GM12878 (cell line): ENCODE data around the gene ZNF276. TPM values are rescaled to one million over a fixed set of nuclear protein-coding genes. Genes with fewer than 3 reads are reported as not detected.

Source experiments
- ATF2 ChIP-seq: IDR thresholded peaks from 2 replicates; pipeline ENCODE4 v1.6.1; 2012; ENCODE audit warnings: low read length, inconsistent platforms
- CHD1 ChIP-seq: IDR thresholded peaks from 2 replicates; pipeline ENCODE4 v1.6.1; 2012; ENCODE audit warnings: low read depth, low read length, improper control_type of control experiment
- CHD2 ChIP-seq: IDR thresholded peaks from 2 replicates; pipeline ENCODE4 v1.6.1; 2011; ENCODE audit warnings: low read depth, low read length, improper control_type of control experiment, borderline replicate concordance
- DPF2 ChIP-seq: fragments of 450-650 bp; IDR thresholded peaks from 2 replicates; pipeline ENCODE4 v1.6.1; 2017; ENCODE audit warnings: mild to moderate bottlenecking
- EZH2 ChIP-seq: IDR thresholded peaks from 2 replicates; pipeline ENCODE4 v1.6.1; 2012; ENCODE audit warnings: low read depth, mild to moderate bottlenecking, control low read depth, inconsistent platforms, low read length, borderline replicate concordance; ENCODE audit not compliant: control insufficient read depth
- HDAC6 ChIP-seq: fragments of 200-600 bp; sonication (generic); IDR thresholded peaks from one replicate; pipeline ENCODE4 v1.8.0; 2017; ENCODE audit warnings: antibody characterized with exemption; ENCODE audit not compliant: unreplicated experiment
- HDGF ChIP-seq: fragments of 450-650 bp; IDR thresholded peaks from 2 replicates; pipeline ENCODE4 v1.6.1; 2016; ENCODE audit warnings: antibody characterized with exemption
- MEF2B ChIP-seq: fragments of 450-650 bp; IDR thresholded peaks from 2 replicates; pipeline ENCODE4 v1.6.1; 2018; ENCODE audit warnings: mild to moderate bottlenecking, moderate library complexity; ENCODE audit not compliant: partially characterized antibody, poor library complexity, severe bottlenecking
- MTA2 ChIP-seq: fragments of 450-650 bp; IDR thresholded peaks from 2 replicates; pipeline ENCODE4 v1.6.1; 2016; ENCODE audit warnings: low read depth, mild to moderate bottlenecking, moderate library complexity
- NFXL1 ChIP-seq: fragments of 450-650 bp; IDR thresholded peaks from 2 replicates; pipeline ENCODE4 v1.6.1; 2017; ENCODE audit warnings: antibody characterized with exemption, mild to moderate bottlenecking, borderline replicate concordance
- NFYA ChIP-seq: IDR thresholded peaks from 2 replicates; pipeline ENCODE4 v1.6.1; 2011; ENCODE audit warnings: low read depth, mild to moderate bottlenecking, low read length, improper control_type of control experiment, borderline replicate concordance
- PAX8 ChIP-seq: fragments of 450-650 bp; IDR thresholded peaks from 2 replicates; pipeline ENCODE4 v1.6.1; 2017; ENCODE audit warnings: mild to moderate bottlenecking, moderate library complexity
- POLR2A ChIP-seq: IDR thresholded peaks from 2 replicates; pipeline ENCODE4 v1.6.1; 2011; ENCODE audit warnings: low read depth, mild to moderate bottlenecking, low read length
- RELA ChIP-seq: fragments of 450-650 bp; IDR thresholded peaks from 2 replicates; pipeline ENCODE4 v1.8.0; 2014; ENCODE audit warnings: borderline replicate concordance; ENCODE audit not compliant: partially characterized antibody
- REST ChIP-seq: IDR thresholded peaks from 2 replicates; pipeline ENCODE4 v1.6.1; 2012; ENCODE audit warnings: mild to moderate bottlenecking, low read depth, low read length
- RFX5 ChIP-seq: IDR thresholded peaks from 2 replicates; pipeline ENCODE4 v1.6.1; 2011; ENCODE audit warnings: low read depth, low read length, improper control_type of control experiment
- SP1 ChIP-seq: IDR thresholded peaks from one replicate; pipeline ENCODE4 v1.6.1; 2011; ENCODE audit warnings: low read depth, low read length
- STAT3 ChIP-seq: IDR thresholded peaks from 2 replicates; pipeline ENCODE4 v1.6.1; 2011; ENCODE audit warnings: low read depth, low read length, improper control_type of control experiment
- SUZ12 ChIP-seq: fragments of 200-600 bp; sonication (generic); IDR thresholded peaks from one replicate; pipeline ENCODE4 v1.6.1; 2018; ENCODE audit warnings: antibody characterized with exemption, mild to moderate bottlenecking; ENCODE audit not compliant: unreplicated experiment
- TCF7 ChIP-seq: IDR thresholded peaks from 2 replicates; pipeline ENCODE4 v1.6.1; 2014; ENCODE audit warnings: antibody characterized with exemption, borderline replicate concordance
- YY1 ChIP-seq: IDR thresholded peaks from 2 replicates; pipeline ENCODE4 v1.6.1; 2011; ENCODE audit warnings: low read depth, mild to moderate bottlenecking, low read length
- ZNF622 ChIP-seq: fragments of 450-650 bp; IDR thresholded peaks from 2 replicates; pipeline ENCODE4 v1.6.1; 2017; ENCODE audit warnings: mild to moderate bottlenecking, inconsistent platforms
- polyA plus RNA-seq, 11 experiments: library from polyadenylated mRNA; depleted of rRNA in 4 of 11; unstranded in 6 of 11; stranded (reverse) in 5 of 11; fragments of >200 nt; fragmentation: Nextera tagmentation in 4 of 11; fragmentation: Illumina TruSeq in 1 of 11; extraction: Ambion mirVana in 4 of 11; extraction: Trizol in 1 of 11; gene quantifications; 1 replicate in 1 of 11; 2 replicates in 10 of 11; pipeline versions ENCODE4 v1.2.1 to v1.2.3, GENCODE V29; 2011 to 2016; ENCODE audit warnings: inconsistent platforms in 2 of 11, missing spikeins in 2 of 11, low read depth in 1 of 11
- total RNA-seq, 4 experiments: library from RNA; depleted of rRNA in 3 of 4; stranded (reverse); fragments of >200 nt in 3 of 4; fragmentation: Illumina TruSeq in 1 of 4; extraction: Trizol in 1 of 4; gene quantifications; 2 replicates each; pipeline versions ENCODE4 v1.2.1 to v1.2.3, GENCODE V29; 2013 to 2021
- TF ChIP-seq, protein P1 (sequence below): IDR thresholded peaks from 2 replicates; pipeline ENCODE4 v1.6.1; 2011; ENCODE audit warnings: mild to moderate bottlenecking, low read depth, low read length, moderate library complexity; ENCODE audit not compliant: insufficient replicate concordance
- TF ChIP-seq, protein P2 (sequence below), 3 experiments: IDR thresholded peaks in 2 of 3; conservative IDR thresholded peaks in 1 of 3; 2 replicates each; pipeline ENCODE4 v1.5.1; 2011; ENCODE audit warnings: low read depth in 3 of 3, low read length in 3 of 3, mild to moderate bottlenecking in 3 of 3, control low read depth in 2 of 3, moderate library complexity in 2 of 3, inconsistent platforms in 1 of 3, mixed read lengths in 1 of 3; ENCODE audit not compliant: control insufficient read depth in 2 of 3, insufficient read depth in 1 of 3; ENCODE audit errors: extremely low read depth in 1 of 3

Gene ZNF276
- total and polyA plus RNA-seq, 10 of the 15 experiments (the other 5 are each of a cell fraction or from before 2014, with no cell fraction given): 0.27 to 22.7 (median 8.7) TPM

GRCh38 chr16:89720813-89721545 is at the start of gene ZNF276, which contains the start of gene VPS9D1 (continued):
- TF ChIP-seq SUZ12 (no peak), RELA (peak; percentile 70), PAX8 (no peak), RFX5 (0 out of 2 replicates have a peak, but pooled peaks have one; percentile 40), CHD2 (peak; percentile 57; the same call in 1 of the 2 replicates), CHD1 (no peak), NFYA (no peak), NFXL1 (no peak), POLR2A (peak; percentile 81), ZNF622 (no peak), EZH2 (no peak), HDAC6 (no peak), SP1 (peak; percentile 65), REST (no peak), DPF2 (peak; percentile 87), YY1 (peak; percentile 93), STAT3 (no peak), MEF2B (peak; percentile 34), ATF2 (no peak), MTA2 (no peak), HDGF (no peak), TCF7 (no peak)
- TF ChIP-seq, protein P1, sequence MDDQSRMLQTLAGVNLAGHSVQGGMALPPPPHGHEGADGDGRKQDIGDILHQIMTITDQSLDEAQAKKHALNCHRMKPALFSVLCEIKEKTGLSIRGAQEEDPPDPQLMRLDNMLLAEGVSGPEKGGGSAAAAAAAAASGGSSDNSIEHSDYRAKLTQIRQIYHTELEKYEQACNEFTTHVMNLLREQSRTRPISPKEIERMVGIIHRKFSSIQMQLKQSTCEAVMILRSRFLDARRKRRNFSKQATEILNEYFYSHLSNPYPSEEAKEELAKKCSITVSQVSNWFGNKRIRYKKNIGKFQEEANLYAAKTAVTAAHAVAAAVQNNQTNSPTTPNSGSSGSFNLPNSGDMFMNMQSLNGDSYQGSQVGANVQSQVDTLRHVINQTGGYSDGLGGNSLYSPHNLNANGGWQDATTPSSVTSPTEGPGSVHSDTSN: no peak
- TF ChIP-seq, protein P2, sequence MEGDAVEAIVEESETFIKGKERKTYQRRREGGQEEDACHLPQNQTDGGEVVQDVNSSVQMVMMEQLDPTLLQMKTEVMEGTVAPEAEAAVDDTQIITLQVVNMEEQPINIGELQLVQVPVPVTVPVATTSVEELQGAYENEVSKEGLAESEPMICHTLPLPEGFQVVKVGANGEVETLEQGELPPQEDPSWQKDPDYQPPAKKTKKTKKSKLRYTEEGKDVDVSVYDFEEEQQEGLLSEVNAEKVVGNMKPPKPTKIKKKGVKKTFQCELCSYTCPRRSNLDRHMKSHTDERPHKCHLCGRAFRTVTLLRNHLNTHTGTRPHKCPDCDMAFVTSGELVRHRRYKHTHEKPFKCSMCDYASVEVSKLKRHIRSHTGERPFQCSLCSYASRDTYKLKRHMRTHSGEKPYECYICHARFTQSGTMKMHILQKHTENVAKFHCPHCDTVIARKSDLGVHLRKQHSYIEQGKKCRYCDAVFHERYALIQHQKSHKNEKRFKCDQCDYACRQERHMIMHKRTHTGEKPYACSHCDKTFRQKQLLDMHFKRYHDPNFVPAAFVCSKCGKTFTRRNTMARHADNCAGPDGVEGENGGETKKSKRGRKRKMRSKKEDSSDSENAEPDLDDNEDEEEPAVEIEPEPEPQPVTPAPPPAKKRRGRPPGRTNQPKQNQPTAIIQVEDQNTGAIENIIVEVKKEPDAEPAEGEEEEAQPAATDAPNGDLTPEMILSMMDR (IDR thresholded peaks at IDR 0.05 in 2 of 3, conservative IDR thresholded peaks at IDR 0.05 in 1 of 3; ENCODE audit: control insufficient read depth in 2 of 3, extremely low read depth in 1 of 3, insufficient read depth in 1 of 3, low read depth in 3 of 3, low read length in 3 of 3): no peak
